ENCODE data around the gene GPR63.

Gene GPR63

GRCh38 chr6:96816301-96816817 lies 20.9 kb downstream of the GPR63 start:
- DNase-seq, result no peak

GRCh38 chr6:96814625-96815024 lies 22.7 kb downstream of the GPR63 start:
- DNase-seq, result no peak

GRCh38 chr6:96812077-96812703 lies 25.1 kb downstream of the GPR63 start:
- DNase-seq, result no peak

- no peak for DNase-seq
These were observed 25.6 kb downstream of the GPR63 start for GRCh38 chr6:96811670-96812069.

- DNase-seq, result no peak
These were observed 26.1 kb downstream of the GPR63 start for GRCh38 chr6:96811136-96811535.

- DNase-seq, result no peak
These were observed 28.2 kb downstream of the GPR63 start for GRCh38 chr6:96809119-96809518.

- no peak for DNase-seq
These were observed 34.2 kb downstream of the GPR63 start for GRCh38 chr6:96803106-96803481.

- no peak for DNase-seq
These were observed 41.8 kb downstream of the GPR63 start for GRCh38 chr6:96795481-96795880.

GRCh38 chr6:96794980-96795379 lies 42.3 kb downstream of the GPR63 start:
- no peak for DNase-seq

- DNase-seq, result no peak
These were observed 44.6 kb downstream of the GPR63 start for GRCh38 chr6:96792561-96793190.

- no peak for DNase-seq
These were observed 47.4 kb downstream of the GPR63 start for GRCh38 chr6:96789871-96790270.

GRCh38 chr6:96787846-96788580 lies 49.3 kb downstream of the GPR63 start:
- no peak for DNase-seq

GRCh38 chr6:96786336-96786735 lies 50.9 kb downstream of the GPR63 start:
- DNase-seq, result no peak

- DNase-seq, result no peak
These were observed 52.6 kb downstream of the GPR63 start for GRCh38 chr6:96784650-96785049.

GRCh38 chr6:96783307-96783706 lies 54.0 kb downstream of the GPR63 start:
- no peak for DNase-seq

- DNase-seq, result no peak
These were observed 55.7 kb downstream of the GPR63 start for GRCh38 chr6:96781557-96781956.

GRCh38 chr6:96777113-96777512 lies 60.2 kb downstream of the GPR63 start:
- no peak for DNase-seq

- no peak for DNase-seq
These were observed 61.4 kb downstream of the GPR63 start for GRCh38 chr6:96775727-96776400.

GRCh38 chr6:96766769-96767168 lies 70.5 kb downstream of the GPR63 start:
- no peak for DNase-seq

GRCh38 chr6:96762599-96762998 lies 74.7 kb downstream of the GPR63 start:
- DNase-seq, result no peak

- no peak for DNase-seq
These were observed 75.5 kb downstream of the GPR63 start for GRCh38 chr6:96761794-96762193.

- peak in 1 of 2 experiments; percentile 26 for DNase-seq
These were observed 77.1 kb downstream of the GPR63 start for GRCh38 chr6:96760153-96760687.

- DNase-seq, result no peak
These were observed 82.2 kb downstream of the GPR63 start for GRCh38 chr6:96755096-96755495.

Measured in NCI-H446 (cell line).